ENCODE results near the gene SCN1A. TPM values are rescaled to one million over a fixed set of nuclear protein-coding genes. Genes with fewer than 3 reads are reported as not detected.

Gene SCN1A
- total RNA-seq, result under 1 TPM in 1 of 2 donors, not detected in 1; 0.05 TPM

DNA sequence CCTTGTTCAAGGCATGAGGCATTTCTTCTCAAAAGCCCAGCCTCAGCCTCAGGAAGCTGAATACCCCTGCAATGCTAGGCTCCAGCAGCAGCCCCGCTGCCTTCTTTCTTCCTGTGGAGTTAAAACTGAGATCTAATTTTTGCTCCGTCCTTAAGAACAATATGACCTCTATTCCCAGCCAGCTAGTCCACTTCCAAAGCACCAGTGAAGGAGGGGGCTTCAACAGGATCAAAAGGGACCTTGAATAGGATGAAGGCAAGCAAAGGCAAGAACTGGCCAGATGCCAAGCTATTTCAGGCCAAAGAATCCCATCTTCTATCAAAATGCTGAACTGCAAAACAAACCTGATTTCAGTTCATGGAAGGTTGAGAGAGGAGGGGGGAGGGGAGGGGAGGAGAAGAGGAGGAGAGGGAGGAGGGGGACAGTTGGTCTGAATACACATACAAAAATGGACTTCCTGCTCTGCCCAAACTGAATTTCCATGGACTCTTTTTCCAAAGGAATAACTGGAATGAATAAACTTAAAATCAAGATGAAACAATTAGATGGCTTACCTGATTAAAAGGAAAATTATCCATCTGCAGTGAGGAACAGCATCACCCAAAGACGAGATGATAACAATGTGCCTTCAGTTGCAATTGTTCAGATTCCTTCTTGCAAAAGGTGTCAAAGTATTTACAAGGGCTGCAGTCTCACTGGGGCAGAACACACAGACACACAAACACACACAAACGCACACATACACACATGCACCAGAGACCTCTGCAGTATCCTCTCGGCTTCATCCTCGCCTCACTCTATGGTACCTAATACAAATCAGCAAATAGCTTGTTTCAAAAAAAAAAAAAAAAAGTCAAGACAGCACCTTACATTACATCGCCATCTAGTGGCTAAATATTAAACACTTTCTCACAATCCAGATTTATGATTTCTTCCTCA lies at the start of gene SCN1A:
TSS of gene SCN1A (minus strand) at position 804 of the 939 bp plus-strand sequence. CDS start 54,399 bp downstream, outside the sequence.
- Histone ChIP-seq H3K4me1 (no peaks in the 10 kb centered on the region), H3K27ac (no peak within 1 kb of the TSS), H3K27me3 (no peaks in the 10 kb centered on the region), H3K9ac (ENCODE audit: low read depth in 2 of 2, low read length in 2 of 2) (no peak within 1 kb of the TSS), H3K36me3 (no peaks in the 10 kb centered on the region), H3K4me3 (no peak within 1 kb of the TSS), H3K9me3 (no peaks in the 10 kb centered on the region)
- intact Hi-C loops (cut with DNase I), result loop anchor here (5.0 kb wide), 1 partner anchor 170 kb away; no protein-coding TSS in a partner anchor
- TF ChIP-seq, protein P1, sequence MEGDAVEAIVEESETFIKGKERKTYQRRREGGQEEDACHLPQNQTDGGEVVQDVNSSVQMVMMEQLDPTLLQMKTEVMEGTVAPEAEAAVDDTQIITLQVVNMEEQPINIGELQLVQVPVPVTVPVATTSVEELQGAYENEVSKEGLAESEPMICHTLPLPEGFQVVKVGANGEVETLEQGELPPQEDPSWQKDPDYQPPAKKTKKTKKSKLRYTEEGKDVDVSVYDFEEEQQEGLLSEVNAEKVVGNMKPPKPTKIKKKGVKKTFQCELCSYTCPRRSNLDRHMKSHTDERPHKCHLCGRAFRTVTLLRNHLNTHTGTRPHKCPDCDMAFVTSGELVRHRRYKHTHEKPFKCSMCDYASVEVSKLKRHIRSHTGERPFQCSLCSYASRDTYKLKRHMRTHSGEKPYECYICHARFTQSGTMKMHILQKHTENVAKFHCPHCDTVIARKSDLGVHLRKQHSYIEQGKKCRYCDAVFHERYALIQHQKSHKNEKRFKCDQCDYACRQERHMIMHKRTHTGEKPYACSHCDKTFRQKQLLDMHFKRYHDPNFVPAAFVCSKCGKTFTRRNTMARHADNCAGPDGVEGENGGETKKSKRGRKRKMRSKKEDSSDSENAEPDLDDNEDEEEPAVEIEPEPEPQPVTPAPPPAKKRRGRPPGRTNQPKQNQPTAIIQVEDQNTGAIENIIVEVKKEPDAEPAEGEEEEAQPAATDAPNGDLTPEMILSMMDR (IDR thresholded peaks at IDR 0.05), result peak; percentile 54
- no peak for DNase-seq

DNA sequence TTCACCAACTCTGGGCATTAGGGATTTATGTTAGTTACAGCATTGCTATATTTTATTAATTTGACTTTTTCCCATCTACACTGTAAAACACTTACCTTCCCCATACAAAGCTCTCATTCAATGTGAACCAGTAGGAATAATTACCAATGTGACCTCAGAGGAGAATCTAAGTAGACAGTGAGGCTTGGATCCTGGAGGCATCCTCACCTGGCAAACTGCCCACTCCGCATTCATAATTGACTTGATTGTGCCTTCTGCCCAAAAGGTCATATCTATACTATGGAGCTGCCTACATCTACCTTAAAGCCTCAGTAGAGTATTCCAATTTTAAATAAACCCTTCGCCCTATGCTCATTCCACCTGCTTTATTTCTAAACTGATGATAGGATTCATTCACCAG lies 45.4 kb upstream of the SCN1A start:
- TF ChIP-seq, protein P1 (IDR thresholded peaks at IDR 0.05), result no peak
- H3K4me1 ChIP-seq, result no peaks in the 10 kb centered on the region
- no peak for DNase-seq
- no peaks in the 10 kb centered on the region for H3K27me3 ChIP-seq
- no peak overlapping the region for H3K4me3 ChIP-seq
- no peak overlapping the region for H3K9ac ChIP-seq (ENCODE audit: low read depth in 2 of 2, low read length in 2 of 2)
- H3K9me3 ChIP-seq, result no peaks in the 10 kb centered on the region
- intact Hi-C loops (cut with DNase I), result no loop called here
- no peaks in the 10 kb centered on the region for H3K36me3 ChIP-seq
- no peak overlapping the region for H3K27ac ChIP-seq

DNA sequence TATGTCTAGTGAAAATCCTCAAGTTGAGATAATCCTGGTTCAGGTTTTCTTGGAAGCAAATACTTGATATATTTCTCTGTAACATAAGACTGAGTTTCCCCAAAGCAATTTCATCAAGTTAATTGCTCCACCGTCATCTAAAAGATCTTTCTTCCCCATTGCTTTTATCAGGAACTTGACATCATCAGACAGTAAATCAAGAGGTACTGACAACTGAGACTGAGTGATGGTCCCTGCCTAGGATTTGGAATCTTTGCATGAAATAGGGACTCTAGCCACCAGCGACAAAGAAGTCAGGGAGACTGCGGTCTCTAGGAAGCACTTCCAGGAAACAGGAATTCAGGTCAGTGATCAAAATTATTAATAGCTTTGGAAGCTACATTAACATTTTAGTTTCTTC lies 43.4 kb upstream of the SCN1A start:
- intact Hi-C loops (cut with DNase I), result no loop called here
- Histone ChIP-seq H3K4me3 (no peak overlapping the region), H3K27me3 (no peaks in the 10 kb centered on the region), H3K9me3 (no peaks in the 10 kb centered on the region), H3K27ac (no peak overlapping the region), H3K4me1 (no peaks in the 10 kb centered on the region), H3K36me3 (no peaks in the 10 kb centered on the region), H3K9ac (ENCODE audit: low read depth in 2 of 2, low read length in 2 of 2) (no peak overlapping the region)
- DNase-seq, result no peak
- TF ChIP-seq, protein P1 (IDR thresholded peaks at IDR 0.05), result no peak

DNA sequence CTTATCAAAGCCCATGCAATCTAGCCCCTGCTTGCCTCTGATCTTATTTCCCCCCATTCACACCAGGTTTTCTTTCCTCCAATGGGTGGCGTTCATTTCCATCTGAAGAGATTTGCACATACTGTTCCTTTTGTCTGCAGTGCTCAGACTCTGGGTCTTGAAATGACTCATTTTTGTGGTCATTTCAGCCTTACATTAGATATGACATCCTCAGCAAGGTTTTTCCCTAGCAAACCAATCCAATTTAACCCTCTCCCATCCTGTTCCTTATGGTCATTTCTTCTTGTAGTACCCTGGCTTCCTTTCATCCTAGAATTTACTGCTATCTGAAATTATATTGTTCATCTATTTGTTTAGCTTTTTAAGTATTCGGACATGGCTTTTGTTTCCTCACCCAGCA lies 42.5 kb upstream of the SCN1A start:
- Histone ChIP-seq H3K27me3 (no peaks in the 10 kb centered on the region), H3K4me1 (no peaks in the 10 kb centered on the region), H3K36me3 (no peaks in the 10 kb centered on the region), H3K27ac (no peak overlapping the region), H3K9me3 (no peaks in the 10 kb centered on the region), H3K9ac (ENCODE audit: low read depth in 2 of 2, low read length in 2 of 2) (no peak overlapping the region), H3K4me3 (no peak overlapping the region)
- no peak for DNase-seq
- intact Hi-C loops (cut with DNase I), result no loop called here
- TF ChIP-seq, protein P1 (IDR thresholded peaks at IDR 0.05), result no peak

DNA sequence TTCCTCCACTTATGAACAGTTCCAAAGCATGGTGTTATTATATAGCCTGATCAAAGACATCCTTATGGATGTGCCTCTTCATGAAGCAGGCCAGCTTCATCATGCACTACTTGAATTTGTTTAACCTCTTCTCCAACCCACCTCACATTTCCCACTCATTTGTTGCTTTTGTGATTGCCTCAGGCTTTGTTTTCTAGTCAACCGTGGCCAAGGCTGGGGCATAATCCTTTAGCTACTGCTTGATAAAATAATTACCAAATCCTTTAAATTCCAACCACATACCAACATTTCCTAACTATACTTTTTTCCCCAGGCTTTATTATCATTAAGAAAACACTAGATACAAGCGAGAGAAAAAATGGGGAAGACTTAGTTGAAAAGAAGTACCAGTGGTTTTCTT lies 39.6 kb upstream of the SCN1A start:
- no peaks in the 10 kb centered on the region for H3K36me3 ChIP-seq
- no peaks in the 10 kb centered on the region for H3K9me3 ChIP-seq
- no peak for DNase-seq
- H3K4me1 ChIP-seq, result no peaks in the 10 kb centered on the region
- no peak overlapping the region for H3K27ac ChIP-seq
- no peak overlapping the region for H3K9ac ChIP-seq (ENCODE audit: low read depth in 2 of 2, low read length in 2 of 2)
- no peaks in the 10 kb centered on the region for H3K27me3 ChIP-seq
- intact Hi-C loops (cut with DNase I), result no loop called here
- TF ChIP-seq, protein P1 (IDR thresholded peaks at IDR 0.05), result no peak
- H3K4me3 ChIP-seq, result no peak overlapping the region

All from colonic mucosa (tissue), 4 donors.